Purkinje cell (primary cell): ENCODE measurements around the gene PNPLA1. TPM values are rescaled to one million over a fixed set of nuclear protein-coding genes. Genes with fewer than 3 reads are reported as not detected.

ENCODE experiments used
- polyA plus RNA-seq: library from polyadenylated mRNA; unstranded; fragments of >200 nt; fragmentation: Nextera tagmentation; gene quantifications from 2 replicates; pipeline ENCODE4 v1.2.1, GENCODE V29; 2014

PNPLA1 gene, protein sequence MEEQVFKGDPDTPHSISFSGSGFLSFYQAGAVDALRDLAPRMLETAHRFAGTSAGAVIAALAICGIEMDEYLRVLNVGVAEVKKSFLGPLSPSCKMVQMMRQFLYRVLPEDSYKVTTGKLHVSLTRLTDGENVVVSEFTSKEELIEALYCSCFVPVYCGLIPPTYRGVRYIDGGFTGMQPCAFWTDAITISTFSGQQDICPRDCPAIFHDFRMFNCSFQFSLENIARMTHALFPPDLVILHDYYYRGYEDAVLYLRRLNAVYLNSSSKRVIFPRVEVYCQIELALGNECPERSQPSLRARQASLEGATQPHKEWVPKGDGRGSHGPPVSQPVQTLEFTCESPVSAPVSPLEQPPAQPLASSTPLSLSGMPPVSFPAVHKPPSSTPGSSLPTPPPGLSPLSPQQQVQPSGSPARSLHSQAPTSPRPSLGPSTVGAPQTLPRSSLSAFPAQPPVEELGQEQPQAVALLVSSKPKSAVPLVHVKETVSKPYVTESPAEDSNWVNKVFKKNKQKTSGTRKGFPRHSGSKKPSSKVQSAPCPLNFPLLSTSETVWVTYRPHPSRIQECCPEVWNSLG
- polyA plus RNA-seq = not detected in 2 replicates

GRCh38 chr6:36269834-36270705, at the start of gene PNPLA1:
Gene PNPLA1, plus strand, starts transcription at chr6:36270060. Its CDS starts 400 bp downstream, at chr6:36270460.

GRCh38 chr6:36336779-36337241, 67.0 kb downstream of the PNPLA1 start, which contains the start of gene BNIP5:
Gene BNIP5, minus strand, starts transcription at chr6:36336888. Its CDS starts 6,198 bp downstream, at chr6:36330690.

Other genes with a start within 250 kb of the PNPLA1 start
- gene SLC26A8, start 245.4 kb upstream of the PNPLA1 start, polyA plus RNA-seq = 1.4 and 2.9 TPM in 2 replicates
- gene MAPK14, start 242.3 kb upstream of the PNPLA1 start, polyA plus RNA-seq = 8.6 and 10.1 TPM in 2 replicates
- 0.69 and 0.94 TPM in 2 replicates for gene MAPK13, start 139.5 kb upstream of the PNPLA1 start, polyA plus RNA-seq
- 5.0 and 8.4 TPM in 2 replicates for gene BRPF3, start 73.3 kb upstream of the PNPLA1 start, polyA plus RNA-seq
- gene BNIP5, start 66.8 kb downstream of the PNPLA1 start, polyA plus RNA-seq = not detected in 2 replicates
- gene ETV7, start 117.6 kb downstream of the PNPLA1 start, polyA plus RNA-seq = not detected in 2 replicates
- gene PXT1, start 172.8 kb downstream of the PNPLA1 start, polyA plus RNA-seq = not detected in 2 replicates
- 5.6 and 5.7 TPM in 2 replicates for gene KCTD20, start 172.9 kb downstream of the PNPLA1 start, polyA plus RNA-seq